Upper lobe of right lung (tissue), 1 donor: ENCODE results near the gene LGMN. TPM values are rescaled to one million over a fixed set of nuclear protein-coding genes. Genes with fewer than 3 reads are reported as not detected.

Experiments used
- ATAC-seq: fragments of 200-7000 bp; cut with Tn5 transposase; one replicate; pipeline ENCODE4 v1.9.1; 2020; ENCODE audit warnings: mild to moderate bottlenecking, moderate library complexity
- DNase-seq: peaks from one replicate; pipeline ENCODE4 v3.0.0-alpha.2; 2020
- H3K27ac ChIP-seq: fragments of 200-600 bp; one replicate; pipeline ENCODE4 v1.8.0; 2022
- H3K27me3 ChIP-seq: fragments of 200-600 bp; one replicate; pipeline ENCODE4 v1.8.0; 2022; ENCODE audit warnings: mild to moderate bottlenecking
- H3K36me3 ChIP-seq: fragments of 200-600 bp; one replicate; pipeline ENCODE4 v1.8.0; 2022
- H3K4me1 ChIP-seq: fragments of 200-600 bp; one replicate; pipeline ENCODE4 v1.8.0; 2022
- H3K4me3 ChIP-seq: fragments of 200-600 bp; one replicate; pipeline ENCODE4 v1.8.0; 2022; ENCODE audit warnings: mild to moderate bottlenecking
- H3K9me3 ChIP-seq: fragments of 200-600 bp; one replicate; pipeline ENCODE4 v1.8.0; 2022
- CTCF ChIP-seq: fragments of 200-600 bp; IDR thresholded peaks from one replicate; pipeline ENCODE4 v1.8.0; 2022; ENCODE audit warnings: antibody characterized with exemption
- intact Hi-C: fragments of 100-400 bp; cut with DNase I; formaldehyde crosslinking; loops from one replicate; pipeline ENCODE4 v1.11.0; 2022
- total RNA-seq: library from RNA; stranded (reverse); fragmentation: NEBNext Ultra II Directional; extraction: Animal tissue kit (Norgen Biotek cat#: 25700); gene quantifications from one replicate; pipeline ENCODE4 v1.2.1, GENCODE V29; 2021
- donor health status: DM: no; HTN: yes; CAD: no; lungs with severe emphysema.

Gene LGMN
- total RNA-seq, 1 donor from 2014 or later: 140 TPM

- intact Hi-C loops: loop anchor here (10.0 kb wide), 1 partner anchor 73 kb away; no protein-coding TSS in a partner anchor
- DNase-seq (no peak), ATAC-seq (no peak)
- Histone ChIP-seq H3K27ac (no peak overlapping the region), H3K9me3 (no peaks in the 10 kb centered on the region), H3K27me3 (no peaks in the 10 kb centered on the region), H3K36me3 (peaks cover 33% of the 10 kb centered on the region), H3K4me3 (no peak overlapping the region), H3K4me1 (no peaks in the 10 kb centered on the region)
- TF ChIP-seq CTCF: no peak
Measured at GRCh38 chr14:92711976-92712653, 36.3 kb downstream of the LGMN start.

- TF ChIP-seq CTCF: no peak
- DNase-seq (no peak), ATAC-seq (no peak)
- no peaks in the 10 kb centered on the region for H3K27me3 ChIP-seq
- no peak overlapping the region for H3K27ac ChIP-seq
- no peaks in the 10 kb centered on the region for H3K9me3 ChIP-seq
- intact Hi-C loops: loop anchor here (10.0 kb wide), 1 partner anchor 75 kb away; no protein-coding TSS in a partner anchor
- no peaks in the 10 kb centered on the region for H3K4me1 ChIP-seq
- no peak overlapping the region for H3K4me3 ChIP-seq
- peaks cover 50% of the 10 kb centered on the region for H3K36me3 ChIP-seq
Measured at GRCh38 chr14:92710001-92710341, 38.5 kb downstream of the LGMN start.

GRCh38 chr14:92709340-92710000 lies 39.0 kb downstream of the LGMN start:
- Histone ChIP-seq H3K27ac (no peak overlapping the region), H3K36me3 (peaks cover 55% of the 10 kb centered on the region), H3K9me3 (no peaks in the 10 kb centered on the region), H3K4me3 (no peak overlapping the region), H3K27me3 (no peaks in the 10 kb centered on the region), H3K4me1 (no peaks in the 10 kb centered on the region)
- ATAC-seq (no peak), DNase-seq (no peak)
- TF ChIP-seq CTCF: no peak
- intact Hi-C loops: no loop called here

GRCh38 chr14:92706386-92706785 lies 42.0 kb downstream of the LGMN start:
- Histone ChIP-seq H3K4me3 (no peak overlapping the region), H3K27me3 (no peaks in the 10 kb centered on the region), H3K27ac (no peak overlapping the region), H3K9me3 (no peaks in the 10 kb centered on the region), H3K4me1 (peaks cover 4% of the 10 kb centered on the region), H3K36me3 (peaks cover 59% of the 10 kb centered on the region)
- TF ChIP-seq CTCF: no peak
- intact Hi-C loops: no loop called here
- DNase-seq (no peak), ATAC-seq (no peak)

GRCh38 chr14:92704821-92705220 lies 43.6 kb downstream of the LGMN start:
- no peaks in the 10 kb centered on the region for H3K9me3 ChIP-seq
- H3K4me1 ChIP-seq: peaks cover 4% of the 10 kb centered on the region
- H3K36me3 ChIP-seq: peaks cover 43% of the 10 kb centered on the region
- H3K27me3 ChIP-seq: no peaks in the 10 kb centered on the region
- no peak overlapping the region for H3K27ac ChIP-seq
- intact Hi-C loops: no loop called here
- DNase-seq (no peak), ATAC-seq (no peak)
- TF ChIP-seq CTCF: no peak
- H3K4me3 ChIP-seq: no peak overlapping the region
